GM12878 (cell line): ENCODE results near the gene AMZ2. TPM values are rescaled to one million over a fixed set of nuclear protein-coding genes. Genes with fewer than 3 reads are reported as not detected.

ENCODE experiments used
- CREB1 ChIP-seq: IDR thresholded peaks from 2 replicates; pipeline ENCODE4 v1.6.1; 2012; ENCODE audit warnings: low read depth, mild to moderate bottlenecking, inconsistent platforms
- EGR1 ChIP-seq, 2 experiments: IDR thresholded peaks; 1 replicate in 1 of 2; 2 replicates in 1 of 2; pipeline ENCODE4 v1.6.1; 2011 to 2012; ENCODE audit warnings: low read depth in 2 of 2, low read length in 2 of 2, borderline replicate concordance in 1 of 2, mild to moderate bottlenecking in 1 of 2, moderate library complexity in 1 of 2
- EP300 ChIP-seq, 2 experiments: fragments of 150-350 bp in 1 of 2; IDR thresholded peaks; 2 replicates each; pipeline ENCODE4 v1.6.1; 2011 to 2012; ENCODE audit warnings: low read depth in 2 of 2, low read length in 2 of 2, borderline replicate concordance in 1 of 2, improper control_type of control experiment in 1 of 2, inconsistent platforms in 1 of 2; ENCODE audit not compliant: control insufficient read depth in 1 of 2
- EZH2 ChIP-seq: IDR thresholded peaks from 2 replicates; pipeline ENCODE4 v1.6.1; 2012; ENCODE audit warnings: low read depth, mild to moderate bottlenecking, control low read depth, inconsistent platforms, low read length, borderline replicate concordance; ENCODE audit not compliant: control insufficient read depth
- IKZF1 ChIP-seq: fragments of 450-650 bp; conservative IDR thresholded peaks from 2 replicates; pipeline ENCODE4 v1.6.1; 2017; ENCODE audit warnings: antibody characterized with exemption, mild to moderate bottlenecking
- IKZF2 ChIP-seq, 2 experiments: fragments of 450-650 bp; IDR thresholded peaks; 2 replicates each; pipeline ENCODE4 v1.6.1; 2017; ENCODE audit warnings: mild to moderate bottlenecking in 2 of 2, moderate library complexity in 2 of 2
- IRF4 ChIP-seq: IDR thresholded peaks from 2 replicates; pipeline ENCODE4 v1.6.1; 2011; ENCODE audit warnings: low read depth, low read length
- KLF5 ChIP-seq: fragments of 450-650 bp; IDR thresholded peaks from 2 replicates; pipeline ENCODE4 v1.6.1; 2014; ENCODE audit warnings: mild to moderate bottlenecking; ENCODE audit not compliant: partially characterized antibody
- MYB ChIP-seq: fragments of 150-350 bp; IDR thresholded peaks from 2 replicates; pipeline ENCODE4 v1.6.1; 2014; ENCODE audit warnings: mild to moderate bottlenecking, low read depth, low read length, borderline replicate concordance
- NKRF ChIP-seq: fragments of 450-650 bp; conservative IDR thresholded peaks from 2 replicates; pipeline ENCODE4 v1.6.1; 2017; ENCODE audit warnings: mild to moderate bottlenecking, moderate library complexity
- PML ChIP-seq: IDR thresholded peaks from 2 replicates; pipeline ENCODE4 v1.6.1; 2012; ENCODE audit warnings: low read length, inconsistent platforms
- RB1 ChIP-seq: fragments of 450-650 bp; formaldehyde crosslinking; IDR thresholded peaks from 2 replicates; pipeline ENCODE4 v1.6.1; 2017; ENCODE audit warnings: mild to moderate bottlenecking, borderline replicate concordance
- RFX5 ChIP-seq: IDR thresholded peaks from 2 replicates; pipeline ENCODE4 v1.6.1; 2011; ENCODE audit warnings: low read depth, low read length, improper control_type of control experiment
- SIN3A ChIP-seq: IDR thresholded peaks from 2 replicates; pipeline ENCODE4 v1.6.1; 2012; ENCODE audit warnings: low read depth, low read length, improper control_type of control experiment
- SREBF1 ChIP-seq: IDR thresholded peaks from 2 replicates; pipeline ENCODE4 v1.6.1; 2012; ENCODE audit warnings: mild to moderate bottlenecking, low read length
- TBL1XR1 ChIP-seq: IDR thresholded peaks from 2 replicates; pipeline ENCODE4 v1.6.1; 2012; ENCODE audit warnings: low read depth, low read length, improper control_type of control experiment
- WRNIP1 ChIP-seq: IDR thresholded peaks from 2 replicates; pipeline ENCODE4 v1.6.1; 2011; ENCODE audit warnings: low read depth, low read length, improper control_type of control experiment, borderline replicate concordance
- ZNF274 ChIP-seq: IDR thresholded peaks from one replicate; pipeline ENCODE4 v1.8.0; 2011; ENCODE audit not compliant: insufficient read length, insufficient read depth
- ZNF592 ChIP-seq: fragments of 450-650 bp; IDR thresholded peaks from 2 replicates; pipeline ENCODE4 v1.6.1; 2017; ENCODE audit warnings: mild to moderate bottlenecking, moderate library complexity
- ZNF687 ChIP-seq: fragments of 450-650 bp; IDR thresholded peaks from 2 replicates; pipeline ENCODE4 v1.6.1; 2017; ENCODE audit warnings: mild to moderate bottlenecking, moderate library complexity
- polyA plus RNA-seq, 11 experiments: library from polyadenylated mRNA; depleted of rRNA in 4 of 11; unstranded in 6 of 11; stranded (reverse) in 5 of 11; fragments of >200 nt; fragmentation: Nextera tagmentation in 4 of 11; fragmentation: Illumina TruSeq in 1 of 11; extraction: Ambion mirVana in 4 of 11; extraction: Trizol in 1 of 11; gene quantifications; 1 replicate in 1 of 11; 2 replicates in 10 of 11; pipeline versions ENCODE4 v1.2.1 to v1.2.3, GENCODE V29; 2011 to 2016; ENCODE audit warnings: inconsistent platforms in 2 of 11, missing spikeins in 2 of 11, low read depth in 1 of 11
- total RNA-seq, 4 experiments: library from RNA; depleted of rRNA in 3 of 4; stranded (reverse); fragments of >200 nt in 3 of 4; fragmentation: Illumina TruSeq in 1 of 4; extraction: Trizol in 1 of 4; gene quantifications; 2 replicates each; pipeline versions ENCODE4 v1.2.1 to v1.2.3, GENCODE V29; 2013 to 2021

AMZ2 gene
- total and polyA plus RNA-seq, 10 of the 15 experiments (the other 5 are each of a cell fraction or from before 2014, with no cell fraction given), result 79.1 to 189 (median 126) TPM

GRCh38 chr17:68290955-68291835, 43.4 kb downstream of the AMZ2 start, which contains the start of the genes ARSG and SLC16A6 (continued):
- no peak for TF ChIP-seq ZNF592
- no peak for TF ChIP-seq CREB1
- TF ChIP-seq SIN3A, result peak; percentile 2; the same call in 1 of the 2 replicates
- peak; percentile 71 for TF ChIP-seq ZNF687
- TF ChIP-seq TBL1XR1, result no peak
- TF ChIP-seq EZH2, result no peak
- no peak for TF ChIP-seq EP300 (IDR thresholded peaks at IDR 0.05; ENCODE audit: borderline replicate concordance in 1 of 2, control insufficient read depth in 1 of 2, low read depth in 2 of 2, low read length in 2 of 2)
- TF ChIP-seq PML, result no peak
- TF ChIP-seq IRF4, result no peak
- TF ChIP-seq RB1, result peak; percentile 62; the same call in 1 of the 2 replicates
- TF ChIP-seq WRNIP1, result no peak
- peak; percentile 87 for TF ChIP-seq NKRF
- no peak for TF ChIP-seq IKZF2 (IDR thresholded peaks at IDR 0.05)
- no peak for TF ChIP-seq RFX5
- no peak for TF ChIP-seq IKZF1
- TF ChIP-seq SREBF1, result no peak
- no peak for TF ChIP-seq ZNF274
- no peak for TF ChIP-seq MYB
- TF ChIP-seq KLF5, result no peak
- peak; percentile 22 to 79 for TF ChIP-seq EGR1 (IDR thresholded peaks at IDR 0.05; ENCODE audit: borderline replicate concordance in 1 of 2, low read depth in 2 of 2, low read length in 2 of 2)
